Activated T-helper 2 cell treated with anti-CD3 and anti-CD28 coated beads, Interferon-gamma antibody, Interleukin-2, Interleukin-4, amounts not matched to agents 10 μg/mL and 5 μg/mL and 100 μg/mL, durations not matched to agents 14 hours and 24 hours and 36 hours (primary cell): ENCODE results near the gene SPATA3. TPM values are rescaled to one million over a fixed set of nuclear protein-coding genes. Genes with fewer than 3 reads are reported as not detected.
A peak's percentile ranks its signal among the peaks of the same experiment; 100 is the strongest.
"Not testable (repeated sequence)": the region's sequence is repeated elsewhere in the genome, so short reads cannot be mapped to it uniquely, and the experiment has no call there.

Experiments
- DNase-seq: peaks from one replicate; pipeline ENCODE4 v3.0.0; 2021; ENCODE audit warnings: low spot score
- H3K27ac Mint-ChIP-seq: one replicate; pipeline ENCODE4 v1.8.0; 2021; ENCODE audit warnings: mixed read lengths
- H3K27me3 Mint-ChIP-seq: one replicate; pipeline ENCODE4 v1.8.0; 2021; ENCODE audit warnings: low read depth, mixed read lengths
- H3K36me3 Mint-ChIP-seq: one replicate; pipeline ENCODE4 v1.8.0; 2021; ENCODE audit warnings: low read depth, mixed read lengths
- H3K4me1 Mint-ChIP-seq: one replicate; pipeline ENCODE4 v1.8.0; 2021; ENCODE audit warnings: low read depth, mixed read lengths
- H3K4me3 Mint-ChIP-seq: one replicate; pipeline ENCODE4 v1.8.0; 2021; ENCODE audit warnings: low read depth, mild to moderate bottlenecking, moderate library complexity, mixed read lengths
- H3K9me3 Mint-ChIP-seq: one replicate; pipeline ENCODE4 v1.8.0; 2021; ENCODE audit warnings: mixed read lengths
- intact Hi-C: fragments of 100-400 bp; cut with micrococcal nuclease; formaldehyde crosslinking; loops from one replicate; pipeline ENCODE4 v1.15.1; 2023
- total RNA-seq: library from RNA; stranded (reverse); gene quantifications from 2 replicates; pipeline ENCODE4 v1.2.3, GENCODE V29; 2022

The SPATA3 gene
- total RNA-seq, 1 donor from 2014 or later = not detected

DNA sequence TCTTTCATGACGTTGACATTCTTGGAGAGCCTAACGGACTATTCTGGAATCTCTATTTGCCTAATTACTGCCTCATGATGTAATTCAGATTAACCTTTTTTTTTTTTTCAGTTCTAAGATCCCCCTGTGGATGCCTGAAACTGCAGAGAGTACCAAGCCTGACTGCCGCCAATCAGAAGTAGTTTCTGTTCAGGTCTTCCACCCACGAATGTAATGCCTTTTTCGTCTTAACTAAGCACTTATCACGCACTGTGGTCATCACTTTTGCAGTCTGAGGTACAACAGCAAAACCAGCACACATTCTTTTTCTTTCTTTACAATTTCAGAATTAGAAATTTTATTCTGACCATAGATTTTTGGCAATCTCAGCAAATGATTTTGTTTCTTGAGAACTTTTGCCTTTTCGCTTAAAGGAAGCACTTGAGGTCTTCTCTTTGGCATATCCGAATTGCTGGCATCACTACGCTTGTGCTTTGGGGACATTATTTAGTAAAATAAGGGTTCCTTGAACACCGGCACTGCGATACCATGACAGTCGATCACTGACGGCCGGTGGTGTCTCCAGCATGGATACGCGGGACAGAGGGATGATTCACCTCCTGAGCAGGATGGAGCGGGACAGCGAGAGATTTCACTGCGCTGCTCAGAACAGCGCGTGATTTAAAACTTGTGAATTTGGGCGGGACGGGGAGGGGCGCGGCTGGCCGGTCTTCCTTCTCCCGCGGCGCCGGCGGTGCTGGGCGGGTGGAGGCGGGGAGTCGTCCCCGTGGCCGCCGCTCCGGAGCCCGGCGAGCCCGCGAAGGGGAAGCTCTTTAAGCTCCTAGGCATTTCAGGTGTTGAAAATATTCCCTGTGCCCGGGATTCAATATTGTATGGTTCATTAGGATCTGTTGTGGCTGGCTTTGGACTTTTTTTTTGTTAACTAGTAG lies 38.8 kb upstream of the SPATA3 start:
- no peaks in the 10 kb centered on the region for H3K9me3 Mint-ChIP-seq
- peaks cover 42% of the 10 kb centered on the region for H3K4me1 Mint-ChIP-seq
- peak overlapping the region; percentile 85 for H3K27ac Mint-ChIP-seq
- no peak for DNase-seq
- intact Hi-C loops = loop anchor here (1.0 kb wide), 2 partner anchors 17 to 27 kb away; no protein-coding TSS in a partner anchor
- H3K27me3 Mint-ChIP-seq = peaks cover 71% of the 10 kb centered on the region
- H3K36me3 Mint-ChIP-seq = peaks cover 3% of the 10 kb centered on the region
- peak overlapping the region; percentile 86 for H3K4me3 Mint-ChIP-seq

DNA sequence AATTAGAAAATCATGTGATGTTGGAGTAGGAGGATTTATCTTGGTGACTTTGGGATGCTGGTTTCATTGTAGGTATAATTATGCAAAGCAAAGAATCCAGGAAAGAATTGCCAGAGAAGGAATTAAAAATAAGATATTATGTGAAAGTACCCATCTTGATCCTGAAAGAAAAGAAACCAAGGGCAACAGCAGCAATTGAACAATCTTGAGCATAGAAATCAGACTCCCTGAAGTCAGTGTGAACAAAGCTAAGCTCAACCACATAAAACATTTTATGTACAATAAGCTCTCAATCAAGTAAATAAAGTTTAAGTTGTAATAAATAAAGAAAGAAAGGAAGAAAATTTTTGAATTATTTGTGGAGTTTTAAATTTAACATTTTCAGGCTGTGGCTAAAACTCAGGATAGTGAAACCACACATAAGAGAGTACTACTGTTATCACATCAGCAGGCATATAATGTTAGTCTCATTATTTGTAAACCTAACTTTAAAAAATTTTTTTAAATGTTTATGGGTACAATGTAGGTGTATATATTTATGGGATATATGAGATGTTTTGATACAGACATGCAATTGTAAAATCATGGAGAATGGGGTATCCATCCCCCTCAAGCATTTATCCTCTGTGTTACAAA lies 38.0 kb upstream of the SPATA3 start:
- H3K9me3 Mint-ChIP-seq = no peaks in the 10 kb centered on the region
- H3K27ac Mint-ChIP-seq = peak overlapping the region; percentile 76
- peaks cover 3% of the 10 kb centered on the region for H3K36me3 Mint-ChIP-seq
- no peak for DNase-seq
- intact Hi-C loops = loop anchor here (1.0 to 2.0 kb wide), 4 partner anchors 13 to 32 kb away; no protein-coding TSS in a partner anchor
- peaks cover 76% of the 10 kb centered on the region for H3K27me3 Mint-ChIP-seq
- H3K4me3 Mint-ChIP-seq = peak overlapping the region; percentile 78
- peaks cover 42% of the 10 kb centered on the region for H3K4me1 Mint-ChIP-seq

DNA sequence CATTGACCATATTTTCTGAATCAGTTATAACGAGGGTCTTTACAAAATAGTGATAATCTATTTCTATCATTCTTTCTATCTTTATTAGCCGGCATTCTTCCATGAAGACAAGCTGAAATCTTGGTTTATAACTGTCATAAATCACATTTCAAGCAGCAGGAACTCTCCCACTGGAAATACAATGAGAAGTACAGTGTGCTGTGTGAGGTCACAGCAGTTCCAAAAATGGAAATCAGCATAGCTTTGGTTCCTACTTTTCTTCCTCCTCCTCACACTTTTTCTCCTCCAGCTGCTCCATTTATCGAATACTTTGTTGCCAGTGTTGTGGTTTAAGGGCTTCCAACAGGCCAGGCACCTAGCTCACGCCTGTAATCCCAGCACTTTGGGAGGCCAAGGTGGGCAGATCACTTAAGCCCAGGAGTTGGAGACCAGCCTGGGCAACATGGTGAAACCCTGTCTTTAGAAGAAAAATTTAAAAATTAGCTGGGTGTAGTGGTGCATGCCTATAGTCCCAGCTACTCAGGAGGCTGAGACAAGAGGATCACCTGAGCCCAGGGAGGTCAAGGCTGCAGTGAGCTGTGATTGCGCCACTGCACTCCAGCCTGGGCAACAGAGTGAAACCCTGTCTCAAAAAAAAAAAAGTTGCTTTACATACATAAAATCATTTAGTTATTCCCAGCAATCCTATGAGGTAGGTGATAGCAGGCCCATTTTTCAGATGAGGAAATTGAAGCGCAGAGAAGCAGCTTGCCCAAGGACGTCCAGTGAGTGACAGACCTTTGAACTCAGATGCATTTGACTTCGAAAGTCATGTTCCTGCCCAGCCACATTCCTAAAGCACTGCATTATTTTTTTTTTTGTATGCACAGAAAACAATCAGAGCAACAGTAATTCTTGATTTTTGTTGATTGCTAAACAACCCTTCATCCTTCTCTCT lies 36.8 kb upstream of the SPATA3 start:
- H3K4me1 Mint-ChIP-seq = peaks cover 41% of the 10 kb centered on the region
- peaks cover 75% of the 10 kb centered on the region for H3K27me3 Mint-ChIP-seq
- H3K27ac Mint-ChIP-seq = no peak overlapping the region
- intact Hi-C loops = loop anchor here (1.0 to 2.0 kb wide), 2 partner anchors 14 to 33 kb away; no protein-coding TSS in a partner anchor
- peak overlapping the region; percentile 42 for H3K4me3 Mint-ChIP-seq
- no peak for DNase-seq
- H3K9me3 Mint-ChIP-seq = no peaks in the 10 kb centered on the region
- H3K36me3 Mint-ChIP-seq = no peaks in the 10 kb centered on the region

DNA sequence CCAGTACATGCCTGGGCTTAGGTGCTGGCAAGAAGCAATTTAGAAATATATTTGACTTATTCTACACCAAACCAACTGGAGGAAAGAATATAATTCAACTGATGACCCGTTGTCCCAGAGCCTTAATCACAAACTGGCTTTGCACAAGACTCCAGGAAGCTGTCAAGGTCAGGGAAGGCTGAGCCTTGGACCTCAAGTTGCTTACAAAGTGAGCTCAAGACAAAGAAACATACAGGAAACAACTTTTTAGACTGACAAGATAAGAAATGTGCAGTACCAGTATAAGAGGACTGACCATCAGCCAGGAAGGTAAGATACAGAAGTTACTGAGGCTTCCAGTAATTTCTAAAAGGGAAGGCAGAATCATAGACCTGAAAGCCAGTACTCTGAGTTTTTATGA lies 35.9 kb upstream of the SPATA3 start:
- H3K9me3 Mint-ChIP-seq = no peaks in the 10 kb centered on the region
- DNase-seq = no peak
- H3K27me3 Mint-ChIP-seq = peaks cover 66% of the 10 kb centered on the region
- H3K4me1 Mint-ChIP-seq = peaks cover 34% of the 10 kb centered on the region
- intact Hi-C loops = no loop called here
- no peaks in the 10 kb centered on the region for H3K36me3 Mint-ChIP-seq
- no peak overlapping the region for H3K4me3 Mint-ChIP-seq
- H3K27ac Mint-ChIP-seq = no peak overlapping the region

GRCh38 chr2:230961091-230961491 lies 34.8 kb upstream of the SPATA3 start:
- intact Hi-C loops = no loop called here
- no peak for DNase-seq
- no peaks in the 10 kb centered on the region for H3K9me3 Mint-ChIP-seq
- H3K36me3 Mint-ChIP-seq = no peaks in the 10 kb centered on the region
- peaks cover 30% of the 10 kb centered on the region for H3K4me1 Mint-ChIP-seq
- H3K4me3 Mint-ChIP-seq = no peak overlapping the region
- no peak overlapping the region for H3K27ac Mint-ChIP-seq
- peaks cover 67% of the 10 kb centered on the region for H3K27me3 Mint-ChIP-seq

GRCh38 chr2:230964136-230964730 lies 31.7 kb upstream of the SPATA3 start:
- H3K4me1 Mint-ChIP-seq = peaks cover 12% of the 10 kb centered on the region
- no peaks in the 10 kb centered on the region for H3K9me3 Mint-ChIP-seq
- H3K27ac Mint-ChIP-seq = no peak overlapping the region
- H3K4me3 Mint-ChIP-seq = no peak overlapping the region
- H3K27me3 Mint-ChIP-seq = peaks cover 66% of the 10 kb centered on the region
- no peak for DNase-seq
- no peaks in the 10 kb centered on the region for H3K36me3 Mint-ChIP-seq
- intact Hi-C loops = no loop called here

DNA sequence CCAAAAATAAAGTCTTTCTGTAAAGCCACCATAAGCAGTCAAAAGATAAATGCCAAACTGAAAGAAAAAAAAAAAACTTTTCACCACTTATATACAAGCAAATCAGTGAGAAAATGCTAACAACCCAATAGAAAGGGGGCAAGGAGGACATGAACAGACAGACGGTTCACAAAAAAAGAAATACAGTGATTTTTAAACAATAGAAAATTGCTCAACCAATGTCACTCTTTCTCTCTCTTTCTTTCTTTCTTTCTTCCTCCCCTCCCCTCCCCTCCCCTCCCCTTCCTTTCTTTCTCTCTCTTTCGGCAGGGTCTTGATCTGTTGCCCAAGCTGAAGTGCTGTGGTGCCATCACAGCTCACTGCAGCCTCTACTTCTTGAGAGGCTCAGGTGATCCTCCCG lies 28.8 kb upstream of the SPATA3 start:
- H3K36me3 Mint-ChIP-seq = no peaks in the 10 kb centered on the region
- H3K4me3 Mint-ChIP-seq = no peak overlapping the region
- peaks cover 13% of the 10 kb centered on the region for H3K4me1 Mint-ChIP-seq
- no peak for DNase-seq
- H3K27ac Mint-ChIP-seq = no peak overlapping the region
- no peaks in the 10 kb centered on the region for H3K9me3 Mint-ChIP-seq
- intact Hi-C loops = no loop called here
- H3K27me3 Mint-ChIP-seq = peaks cover 45% of the 10 kb centered on the region

GRCh38 chr2:230968314-230968713 lies 27.6 kb upstream of the SPATA3 start:
- H3K36me3 Mint-ChIP-seq, intact Hi-C loops, H3K27ac Mint-ChIP-seq, H3K4me3 Mint-ChIP-seq, H3K9me3 Mint-ChIP-seq, DNase-seq: not testable (repeated sequence)
- Mint-ChIP-seq H3K27me3 (peaks cover 37% of the 10 kb centered on the region), H3K4me1 (peaks cover 18% of the 10 kb centered on the region)

DNA sequence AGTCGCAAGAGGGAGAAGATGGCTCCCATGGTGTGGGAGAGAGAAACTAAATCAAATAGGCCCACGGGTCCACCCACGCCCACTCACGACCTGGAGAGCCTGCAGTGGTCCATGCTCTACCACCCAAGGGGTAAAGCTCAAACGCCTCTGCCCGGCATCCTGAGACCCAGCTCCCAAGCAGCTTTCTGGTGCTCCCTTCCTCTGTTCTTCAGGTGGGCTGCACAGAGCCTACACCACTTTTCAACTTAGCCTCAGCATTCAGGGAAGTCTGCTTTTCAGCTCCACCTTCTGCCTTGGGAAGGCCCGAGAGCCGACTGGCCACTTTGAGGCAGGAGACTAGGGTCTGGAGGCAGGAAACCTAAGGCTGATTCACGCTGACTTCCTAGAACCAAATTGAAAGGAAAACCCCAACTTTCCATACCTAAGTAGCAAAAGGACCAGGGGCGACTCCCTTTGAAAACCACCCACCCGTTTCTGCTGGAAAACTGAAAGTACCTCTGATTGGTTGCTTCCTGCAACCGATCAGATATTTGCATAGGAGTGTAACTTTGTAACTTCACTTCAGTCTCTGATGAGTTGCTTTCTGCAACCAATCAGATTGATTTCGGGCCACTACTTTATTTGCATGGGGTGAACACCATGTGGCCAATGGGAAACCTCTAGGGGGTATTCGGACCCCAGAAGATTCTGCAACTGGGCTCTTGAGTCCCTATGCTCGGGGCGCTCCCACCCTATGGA lies 26.8 kb upstream of the SPATA3 start:
- H3K9me3 Mint-ChIP-seq = peaks cover 4% of the 10 kb centered on the region
- H3K36me3 Mint-ChIP-seq = no peaks in the 10 kb centered on the region
- intact Hi-C loops = no loop called here
- H3K4me3 Mint-ChIP-seq = no peak overlapping the region
- H3K27ac Mint-ChIP-seq = no peak overlapping the region
- H3K27me3 Mint-ChIP-seq = peaks cover 33% of the 10 kb centered on the region
- H3K4me1 Mint-ChIP-seq = peaks cover 24% of the 10 kb centered on the region
- DNase-seq = no peak

GRCh38 chr2:230969659-230970015 lies 26.3 kb upstream of the SPATA3 start:
- no peak for DNase-seq
- Mint-ChIP-seq H3K9me3 (peaks cover 4% of the 10 kb centered on the region), H3K4me3 (no peak overlapping the region), H3K4me1 (peaks cover 29% of the 10 kb centered on the region), H3K27me3 (peaks cover 37% of the 10 kb centered on the region), H3K36me3 (peaks cover 2% of the 10 kb centered on the region), H3K27ac (no peak overlapping the region)
- intact Hi-C loops = no loop called here

- H3K27me3 Mint-ChIP-seq = peaks cover 36% of the 10 kb centered on the region
- peaks cover 43% of the 10 kb centered on the region for H3K4me1 Mint-ChIP-seq
- H3K36me3 Mint-ChIP-seq = peaks cover 4% of the 10 kb centered on the region
- H3K9me3 Mint-ChIP-seq = peaks cover 4% of the 10 kb centered on the region
- no peak for DNase-seq
- intact Hi-C loops = no loop called here
- no peak overlapping the region for H3K4me3 Mint-ChIP-seq
- H3K27ac Mint-ChIP-seq = no peak overlapping the region
Measured at GRCh38 chr2:230972046-230972445, 23.9 kb upstream of the SPATA3 start.
